WTC11 (cell line): ENCODE results near the gene FBXO47.

Source experiments
- CREB1 ChIP-seq: sonication (generic); formaldehyde crosslinking; IDR thresholded peaks from 2 replicates; pipeline ENCODE4 v1.8.0; 2023; ENCODE audit warnings: mild to moderate bottlenecking, missing genetic modification reagents
- ESRRA ChIP-seq: sonication (generic); formaldehyde crosslinking; IDR thresholded peaks from 2 replicates; pipeline ENCODE4 v1.8.1; 2022; ENCODE audit warnings: mild to moderate bottlenecking, missing genetic modification reagents, borderline replicate concordance
- FOXJ3 ChIP-seq: sonication (generic); formaldehyde crosslinking; IDR thresholded peaks from 2 replicates; pipeline ENCODE4 v1.9.0; 2021; ENCODE audit warnings: missing genetic modification reagents, mild to moderate bottlenecking, borderline replicate concordance
- MXD4 ChIP-seq: fragments of 250-450 bp; sonication (Bioruptor Pico); IDR thresholded peaks from 2 replicates; pipeline ENCODE4 v1.8.0; 2021; ENCODE audit warnings: mild to moderate bottlenecking, moderate library complexity, borderline replicate concordance
- TEAD1 ChIP-seq: sonication (generic); formaldehyde crosslinking; IDR thresholded peaks from 2 replicates; pipeline ENCODE4 v1.8.0; 2022; ENCODE audit warnings: mild to moderate bottlenecking, missing genetic modification reagents
- ZBTB21 ChIP-seq: sonication (generic); formaldehyde crosslinking; IDR thresholded peaks from 2 replicates; pipeline ENCODE4 v1.8.1; 2023; ENCODE audit warnings: mild to moderate bottlenecking, missing genetic modification reagents, borderline replicate concordance
- TF ChIP-seq, protein P1 (sequence below): fragments of 200-600 bp; IDR thresholded peaks from 2 replicates; pipeline ENCODE4 v1.8.0; 2022; ENCODE audit warnings: antibody characterized with exemption
- TF ChIP-seq, protein P2 (sequence below): sonication (generic); formaldehyde crosslinking; IDR thresholded peaks from 2 replicates; pipeline ENCODE4 v1.8.0; 2023; ENCODE audit warnings: mild to moderate bottlenecking, missing genetic modification reagents
- TF ChIP-seq, protein P3 (sequence below): sonication (generic); formaldehyde crosslinking; IDR thresholded peaks from 2 replicates; pipeline ENCODE4 v1.8.1; 2022; ENCODE audit warnings: missing genetic modification reagents, borderline replicate concordance
- TF ChIP-seq, protein P4 (sequence below): sonication (generic); formaldehyde crosslinking; IDR thresholded peaks from 2 replicates; pipeline ENCODE4 v1.8.0; 2022; ENCODE audit warnings: mild to moderate bottlenecking, missing genetic modification reagents
- TF ChIP-seq, protein P5 (sequence below): sonication (generic); formaldehyde crosslinking; IDR thresholded peaks from 2 replicates; pipeline ENCODE4 v1.8.0; 2022; ENCODE audit warnings: mild to moderate bottlenecking, missing genetic modification reagents

DNA sequence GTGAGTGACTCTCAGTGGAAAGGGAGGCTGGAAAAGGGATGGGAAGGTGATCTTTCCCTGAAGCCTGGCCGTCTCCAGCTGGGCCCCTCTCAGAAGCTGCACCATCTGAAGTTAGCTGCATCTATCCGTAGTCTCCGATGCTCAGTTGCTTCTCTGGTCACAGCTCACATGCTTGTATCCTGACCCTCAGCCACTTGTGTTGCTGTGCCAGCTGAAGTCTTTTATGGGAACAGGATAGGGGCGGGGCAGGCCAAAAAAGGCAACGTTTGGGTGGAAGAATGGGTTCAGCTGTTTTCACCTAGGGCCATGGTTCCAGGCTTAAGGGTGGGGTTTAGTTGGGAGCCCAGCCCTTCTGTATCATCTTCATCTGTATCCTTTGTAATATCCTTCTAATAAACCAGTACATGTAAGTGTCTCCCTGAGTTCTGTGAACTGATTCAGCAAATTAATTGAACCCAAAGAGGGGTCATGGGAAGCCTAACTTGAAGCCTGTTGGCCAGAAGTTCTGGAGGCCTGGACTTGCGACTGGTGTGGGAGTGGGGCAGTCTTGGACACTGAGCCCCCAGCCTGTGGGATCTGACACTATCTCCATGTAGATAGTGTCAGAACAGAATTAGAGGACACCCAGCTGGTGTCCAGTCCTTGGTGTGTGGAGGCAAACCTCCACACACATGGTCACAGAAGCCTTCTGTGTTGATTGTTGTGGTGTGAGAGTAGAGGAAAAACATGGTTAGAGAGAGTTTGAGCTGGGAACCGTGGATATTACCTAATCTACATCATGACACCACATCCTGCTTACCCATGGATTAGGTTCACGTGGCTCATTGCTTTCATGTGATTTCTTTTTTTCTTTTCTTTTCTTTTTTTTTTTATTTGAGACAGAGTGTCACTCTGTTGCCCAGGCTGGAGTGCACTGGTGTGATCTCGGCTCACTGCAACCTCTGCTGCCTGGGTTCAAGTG, 49.3 kb upstream of the FBXO47 start:
- no peak for TF ChIP-seq ESRRA (CRISPR knock-in tag)
- TF ChIP-seq, protein P1, sequence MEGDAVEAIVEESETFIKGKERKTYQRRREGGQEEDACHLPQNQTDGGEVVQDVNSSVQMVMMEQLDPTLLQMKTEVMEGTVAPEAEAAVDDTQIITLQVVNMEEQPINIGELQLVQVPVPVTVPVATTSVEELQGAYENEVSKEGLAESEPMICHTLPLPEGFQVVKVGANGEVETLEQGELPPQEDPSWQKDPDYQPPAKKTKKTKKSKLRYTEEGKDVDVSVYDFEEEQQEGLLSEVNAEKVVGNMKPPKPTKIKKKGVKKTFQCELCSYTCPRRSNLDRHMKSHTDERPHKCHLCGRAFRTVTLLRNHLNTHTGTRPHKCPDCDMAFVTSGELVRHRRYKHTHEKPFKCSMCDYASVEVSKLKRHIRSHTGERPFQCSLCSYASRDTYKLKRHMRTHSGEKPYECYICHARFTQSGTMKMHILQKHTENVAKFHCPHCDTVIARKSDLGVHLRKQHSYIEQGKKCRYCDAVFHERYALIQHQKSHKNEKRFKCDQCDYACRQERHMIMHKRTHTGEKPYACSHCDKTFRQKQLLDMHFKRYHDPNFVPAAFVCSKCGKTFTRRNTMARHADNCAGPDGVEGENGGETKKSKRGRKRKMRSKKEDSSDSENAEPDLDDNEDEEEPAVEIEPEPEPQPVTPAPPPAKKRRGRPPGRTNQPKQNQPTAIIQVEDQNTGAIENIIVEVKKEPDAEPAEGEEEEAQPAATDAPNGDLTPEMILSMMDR: no peak
- TF ChIP-seq, protein P2, sequence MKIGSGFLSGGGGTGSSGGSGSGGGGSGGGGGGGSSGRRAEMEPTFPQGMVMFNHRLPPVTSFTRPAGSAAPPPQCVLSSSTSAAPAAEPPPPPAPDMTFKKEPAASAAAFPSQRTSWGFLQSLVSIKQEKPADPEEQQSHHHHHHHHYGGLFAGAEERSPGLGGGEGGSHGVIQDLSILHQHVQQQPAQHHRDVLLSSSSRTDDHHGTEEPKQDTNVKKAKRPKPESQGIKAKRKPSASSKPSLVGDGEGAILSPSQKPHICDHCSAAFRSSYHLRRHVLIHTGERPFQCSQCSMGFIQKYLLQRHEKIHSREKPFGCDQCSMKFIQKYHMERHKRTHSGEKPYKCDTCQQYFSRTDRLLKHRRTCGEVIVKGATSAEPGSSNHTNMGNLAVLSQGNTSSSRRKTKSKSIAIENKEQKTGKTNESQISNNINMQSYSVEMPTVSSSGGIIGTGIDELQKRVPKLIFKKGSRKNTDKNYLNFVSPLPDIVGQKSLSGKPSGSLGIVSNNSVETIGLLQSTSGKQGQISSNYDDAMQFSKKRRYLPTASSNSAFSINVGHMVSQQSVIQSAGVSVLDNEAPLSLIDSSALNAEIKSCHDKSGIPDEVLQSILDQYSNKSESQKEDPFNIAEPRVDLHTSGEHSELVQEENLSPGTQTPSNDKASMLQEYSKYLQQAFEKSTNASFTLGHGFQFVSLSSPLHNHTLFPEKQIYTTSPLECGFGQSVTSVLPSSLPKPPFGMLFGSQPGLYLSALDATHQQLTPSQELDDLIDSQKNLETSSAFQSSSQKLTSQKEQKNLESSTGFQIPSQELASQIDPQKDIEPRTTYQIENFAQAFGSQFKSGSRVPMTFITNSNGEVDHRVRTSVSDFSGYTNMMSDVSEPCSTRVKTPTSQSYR (CRISPR knock-in tag): no peak
- TF ChIP-seq CREB1: no peak
- no peak for TF ChIP-seq FOXJ3 (CRISPR knock-in tag)
- no peak for TF ChIP-seq TEAD1 (CRISPR knock-in tag)
- TF ChIP-seq, protein P3, sequence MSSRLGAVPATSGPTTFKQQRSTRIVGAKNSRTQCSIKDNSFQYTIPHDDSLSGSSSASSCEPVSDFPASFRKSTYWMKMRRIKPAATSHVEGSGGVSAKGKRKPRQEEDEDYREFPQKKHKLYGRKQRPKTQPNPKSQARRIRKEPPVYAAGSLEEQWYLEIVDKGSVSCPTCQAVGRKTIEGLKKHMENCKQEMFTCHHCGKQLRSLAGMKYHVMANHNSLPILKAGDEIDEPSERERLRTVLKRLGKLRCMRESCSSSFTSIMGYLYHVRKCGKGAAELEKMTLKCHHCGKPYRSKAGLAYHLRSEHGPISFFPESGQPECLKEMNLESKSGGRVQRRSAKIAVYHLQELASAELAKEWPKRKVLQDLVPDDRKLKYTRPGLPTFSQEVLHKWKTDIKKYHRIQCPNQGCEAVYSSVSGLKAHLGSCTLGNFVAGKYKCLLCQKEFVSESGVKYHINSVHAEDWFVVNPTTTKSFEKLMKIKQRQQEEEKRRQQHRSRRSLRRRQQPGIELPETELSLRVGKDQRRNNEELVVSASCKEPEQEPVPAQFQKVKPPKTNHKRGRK (CRISPR knock-in tag): no peak
- no peak for TF ChIP-seq ZBTB21
- no peak for TF ChIP-seq MXD4 (CRISPR knock-in tag)
- TF ChIP-seq, protein P4, sequence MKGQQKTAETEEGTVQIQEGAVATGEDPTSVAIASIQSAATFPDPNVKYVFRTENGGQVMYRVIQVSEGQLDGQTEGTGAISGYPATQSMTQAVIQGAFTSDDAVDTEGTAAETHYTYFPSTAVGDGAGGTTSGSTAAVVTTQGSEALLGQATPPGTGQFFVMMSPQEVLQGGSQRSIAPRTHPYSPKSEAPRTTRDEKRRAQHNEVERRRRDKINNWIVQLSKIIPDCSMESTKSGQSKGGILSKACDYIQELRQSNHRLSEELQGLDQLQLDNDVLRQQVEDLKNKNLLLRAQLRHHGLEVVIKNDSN (CRISPR knock-in tag): no peak
- TF ChIP-seq, protein P5, sequence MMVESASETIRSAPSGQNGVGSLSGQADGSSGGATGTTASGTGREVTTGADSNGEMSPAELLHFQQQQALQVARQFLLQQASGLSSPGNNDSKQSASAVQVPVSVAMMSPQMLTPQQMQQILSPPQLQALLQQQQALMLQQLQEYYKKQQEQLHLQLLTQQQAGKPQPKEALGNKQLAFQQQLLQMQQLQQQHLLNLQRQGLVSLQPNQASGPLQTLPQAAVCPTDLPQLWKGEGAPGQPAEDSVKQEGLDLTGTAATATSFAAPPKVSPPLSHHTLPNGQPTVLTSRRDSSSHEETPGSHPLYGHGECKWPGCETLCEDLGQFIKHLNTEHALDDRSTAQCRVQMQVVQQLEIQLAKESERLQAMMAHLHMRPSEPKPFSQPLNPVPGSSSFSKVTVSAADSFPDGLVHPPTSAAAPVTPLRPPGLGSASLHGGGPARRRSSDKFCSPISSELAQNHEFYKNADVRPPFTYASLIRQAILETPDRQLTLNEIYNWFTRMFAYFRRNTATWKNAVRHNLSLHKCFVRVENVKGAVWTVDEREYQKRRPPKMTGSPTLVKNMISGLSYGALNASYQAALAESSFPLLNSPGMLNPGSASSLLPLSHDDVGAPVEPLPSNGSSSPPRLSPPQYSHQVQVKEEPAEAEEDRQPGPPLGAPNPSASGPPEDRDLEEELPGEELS (CRISPR knock-in tag): no peak
